Omental fat pad (tissue), 4 donors: Measurements from ENCODE around the gene COL27A1. TPM values are rescaled to one million over a fixed set of nuclear protein-coding genes. Genes with fewer than 3 reads are reported as not detected.

ENCODE experiments used
- ATAC-seq: fragments of 150-250 bp; one replicate; pipeline ENCODE4 v1.9.1; 2016; ENCODE audit warnings: mild to moderate bottlenecking, moderate library complexity; ENCODE audit not compliant: low FRiP score
- DNase-seq: peaks from one replicate; pipeline ENCODE4 v3.0.0-alpha.2; 2019; ENCODE audit warnings: low spot score
- CTCF ChIP-seq, 3 donors: fragments of 450-650 bp; IDR thresholded peaks; one replicate each; pipeline ENCODE4 v1.5.1; 2016 to 2017; ENCODE audit warnings: antibody characterized with exemption in 3 of 3, mild to moderate bottlenecking in 3 of 3, moderate library complexity in 2 of 3
- total RNA-seq, 4 donors: library from RNA; depleted of rRNA; stranded (reverse); fragments of >200 nt; gene quantifications; one replicate each; pipeline ENCODE4 v1.1.0, GENCODE V29; 2016

COL27A1 gene
- total RNA-seq, 4 donors from 2014 or later = 4.9 to 78.9 (median 10.1) TPM

- no peak for TF ChIP-seq CTCF (IDR thresholded peaks at IDR 0.05)
- DNase-seq (no peak), ATAC-seq (no peak)
These were observed 3.3 kb downstream of the COL27A1 start for GRCh38 chr9:114158482-114159130.

GRCh38 chr9:114159691-114160090 lies 4.4 kb downstream of the COL27A1 start:
- DNase-seq (no peak), ATAC-seq (no peak)
- no peak for TF ChIP-seq CTCF (IDR thresholded peaks at IDR 0.05)

- TF ChIP-seq CTCF (IDR thresholded peaks at IDR 0.05) = no peak
- ATAC-seq = no peak
- DNase-seq = no peak
These were observed 6.2 kb downstream of the COL27A1 start for GRCh38 chr9:114161513-114161912.

GRCh38 chr9:114163517-114163951 lies 8.2 kb downstream of the COL27A1 start:
- TF ChIP-seq CTCF (IDR thresholded peaks at IDR 0.05) = no peak
- ATAC-seq = peak; percentile 75
- no peak for DNase-seq

GRCh38 chr9:114164191-114164794 lies 9.0 kb downstream of the COL27A1 start:
- TF ChIP-seq CTCF (IDR thresholded peaks at IDR 0.05) = no peak
- no peak for ATAC-seq
- no peak for DNase-seq

GRCh38 chr9:114165407-114166102 lies 10.2 kb downstream of the COL27A1 start:
- DNase-seq = no peak
- no peak for TF ChIP-seq CTCF (IDR thresholded peaks at IDR 0.05)
- ATAC-seq = no peak
